NCI-H345 treated with DMSO at 0.1 percent for 48 hours (cell line): ENCODE measurements around the gene TXNRD1.
"Not testable (repeated sequence)": the region's sequence is repeated elsewhere in the genome, so short reads cannot be mapped to it uniquely, and the experiment has no call there.

Source experiments
- DNase-seq: peaks from one replicate; lab custom pipeline; 2025; ENCODE audit not compliant: unreplicated experiment; lab: John Stamatoyannopoulos, UW

The TXNRD1 gene

GRCh38 chr12:104320627-104321024, 105.0 kb downstream of the TXNRD1 start:
- DNase-seq, result no peak

- DNase-seq, result no peak
Observed at GRCh38 chr12:104321949-104322348, 106.4 kb downstream of the TXNRD1 start.

- not testable (repeated sequence) for DNase-seq
Observed at GRCh38 chr12:104322533-104322932, 107.0 kb downstream of the TXNRD1 start.

- no peak for DNase-seq
Observed at GRCh38 chr12:104323899-104324298, 108.3 kb downstream of the TXNRD1 start.

GRCh38 chr12:104328278-104328677, 112.7 kb downstream of the TXNRD1 start:
- not testable (repeated sequence) for DNase-seq

GRCh38 chr12:104328790-104329189, 113.2 kb downstream of the TXNRD1 start:
- no peak for DNase-seq

- DNase-seq, result no peak
Observed at GRCh38 chr12:104329707-104330532, 114.3 kb downstream of the TXNRD1 start.

- DNase-seq, result no peak
Observed at GRCh38 chr12:104331376-104331775, 115.8 kb downstream of the TXNRD1 start.

GRCh38 chr12:104332273-104332672, 116.7 kb downstream of the TXNRD1 start:
- not testable (repeated sequence) for DNase-seq

GRCh38 chr12:104333692-104334255, 118.2 kb downstream of the TXNRD1 start:
- no peak for DNase-seq

- no peak for DNase-seq
Observed at GRCh38 chr12:104334581-104334980, 119.0 kb downstream of the TXNRD1 start.

- no peak for DNase-seq
Observed at GRCh38 chr12:104336115-104336514, 120.5 kb downstream of the TXNRD1 start.

GRCh38 chr12:104337030-104337558, 121.5 kb downstream of the TXNRD1 start:
- DNase-seq, result no peak

- DNase-seq, result no peak
Observed at GRCh38 chr12:104339663-104340062, 124.1 kb downstream of the TXNRD1 start.

GRCh38 chr12:104340177-104340576, 124.6 kb downstream of the TXNRD1 start:
- no peak for DNase-seq

- no peak for DNase-seq
Observed at GRCh38 chr12:104340925-104341611, 125.5 kb downstream of the TXNRD1 start.

- no peak for DNase-seq
Observed at GRCh38 chr12:104342147-104342546, 126.6 kb downstream of the TXNRD1 start.

GRCh38 chr12:104342635-104343249, 127.2 kb downstream of the TXNRD1 start:
- no peak for DNase-seq

GRCh38 chr12:104344682-104345081, 129.1 kb downstream of the TXNRD1 start:
- no peak for DNase-seq

GRCh38 chr12:104345234-104346066, 129.9 kb downstream of the TXNRD1 start:
- DNase-seq, result no peak
